Ascending aorta (tissue), 2 donors: ENCODE results near the gene TECTA. TPM values are rescaled to one million over a fixed set of nuclear protein-coding genes. Genes with fewer than 3 reads are reported as not detected.

Experiments
- DNase-seq, 2 donors: peaks; one replicate each; pipeline ENCODE4 v3.0.0-alpha.2; 2019; ENCODE audit warnings: low spot score in 2 of 2
- H3K27ac ChIP-seq, 2 donors: fragments of 200-600 bp; sonication (generic); one replicate each; pipeline ENCODE4 v1.5.1; 2016 to 2017; ENCODE audit warnings: mild to moderate bottlenecking in 1 of 2
- H3K27me3 ChIP-seq: fragments of 200-600 bp; sonication (generic); one replicate; pipeline ENCODE4 v1.5.1; 2017
- H3K36me3 ChIP-seq, 2 donors: fragments of 200-600 bp; sonication (generic); one replicate each; pipeline ENCODE4 v1.5.1; 2016
- H3K4me1 ChIP-seq, 2 donors: fragments of 200-600 bp; sonication (generic); one replicate each; pipeline ENCODE4 v1.5.1; 2016 to 2017; ENCODE audit warnings: mild to moderate bottlenecking in 1 of 2
- H3K4me3 ChIP-seq, 2 donors: fragments of 200-600 bp; sonication (generic); one replicate each; pipeline ENCODE4 v1.5.1; 2016 to 2017; ENCODE audit warnings: mild to moderate bottlenecking in 1 of 2
- H3K9me3 ChIP-seq, 2 donors: fragments of 200-600 bp; sonication (generic); one replicate each; pipeline ENCODE4 v1.5.1; 2016
- CTCF ChIP-seq, 3 experiments: fragments of 200-600 bp in 2 of 3; fragments of 450-650 bp in 1 of 3; sonication (generic) in 2 of 3; IDR thresholded peaks; one replicate each; pipeline ENCODE4 v1.5.1; 2016 to 2019; ENCODE audit warnings: antibody characterized with exemption in 3 of 3, mild to moderate bottlenecking in 1 of 3, moderate library complexity in 1 of 3
- intact Hi-C: fragments of 100-400 bp; cut with DNase I; formaldehyde crosslinking; loops from one replicate; pipeline ENCODE4 v1.15.1; 2023
- total RNA-seq: library from RNA; depleted of rRNA; stranded (reverse); fragments of >200 nt; gene quantifications from one replicate; pipeline ENCODE4 v1.1.0, GENCODE V29; 2016

The TECTA gene
- total RNA-seq, 1 donor from 2014 or later = not detected

- no peak for DNase-seq
- no peak overlapping the region for H3K4me3 ChIP-seq
- no peak overlapping the region for H3K27ac ChIP-seq
- no peaks in the 10 kb centered on the region for H3K27me3 ChIP-seq
- H3K4me1 ChIP-seq = no peaks in the 10 kb centered on the region
- peaks cover 7 to 51% of the 10 kb centered on the region in 2 donors for H3K36me3 ChIP-seq
- intact Hi-C loops = no loop called here
- H3K9me3 ChIP-seq = no peaks in the 10 kb centered on the region
- no peak for TF ChIP-seq CTCF (IDR thresholded peaks at IDR 0.05)
Measured at GRCh38 chr11:121059605-121060004, 41.4 kb upstream of the TECTA start.

- intact Hi-C loops = no loop called here
- no peak overlapping the region for H3K4me3 ChIP-seq
- H3K36me3 ChIP-seq = peaks cover 15 to 37% of the 10 kb centered on the region in 2 donors
- TF ChIP-seq CTCF (IDR thresholded peaks at IDR 0.05) = no peak
- H3K27ac ChIP-seq = no peak overlapping the region
- H3K27me3 ChIP-seq = no peaks in the 10 kb centered on the region
- DNase-seq = no peak
- no peaks in the 10 kb centered on the region for H3K9me3 ChIP-seq
- H3K4me1 ChIP-seq = no peaks in the 10 kb centered on the region
Measured at GRCh38 chr11:121063728-121064127, 37.3 kb upstream of the TECTA start.

- Histone ChIP-seq H3K27ac (no peak overlapping the region), H3K36me3 (peaks cover 12 to 27% of the 10 kb centered on the region in 2 donors), H3K4me3 (no peak overlapping the region), H3K27me3 (no peaks in the 10 kb centered on the region), H3K9me3 (no peaks in the 10 kb centered on the region), H3K4me1 (peaks cover 0 to under 1% of the 10 kb centered on the region in 2 donors)
- no peak for TF ChIP-seq CTCF (IDR thresholded peaks at IDR 0.05)
- no peak for DNase-seq
- intact Hi-C loops = no loop called here
Measured at GRCh38 chr11:121066623-121067022, 34.4 kb upstream of the TECTA start.

- DNase-seq = no peak
- no peak overlapping the region for H3K4me3 ChIP-seq
- TF ChIP-seq CTCF (IDR thresholded peaks at IDR 0.05) = no peak
- H3K9me3 ChIP-seq = no peaks in the 10 kb centered on the region
- H3K27me3 ChIP-seq = no peaks in the 10 kb centered on the region
- H3K4me1 ChIP-seq = peaks cover 0 to 4% of the 10 kb centered on the region in 2 donors
- intact Hi-C loops = no loop called here
- H3K27ac ChIP-seq = no peak overlapping the region
- peaks cover 11 to 26% of the 10 kb centered on the region in 2 donors for H3K36me3 ChIP-seq
Measured at GRCh38 chr11:121067026-121067425, 34.0 kb upstream of the TECTA start.

- Histone ChIP-seq H3K27me3 (no peaks in the 10 kb centered on the region), H3K4me3 (no peak overlapping the region), H3K36me3 (peaks cover 11 to 24% of the 10 kb centered on the region in 2 donors), H3K4me1 (peaks cover 0 to 5% of the 10 kb centered on the region in 2 donors), H3K9me3 (no peaks in the 10 kb centered on the region), H3K27ac (no peak overlapping the region)
- intact Hi-C loops = no loop called here
- no peak for TF ChIP-seq CTCF (IDR thresholded peaks at IDR 0.05)
- no peak for DNase-seq
Measured at GRCh38 chr11:121067453-121067852, 33.6 kb upstream of the TECTA start.
